Ascending aorta (tissue), 2 donors: Measurements from ENCODE around the gene ARHGAP32. TPM values are rescaled to one million over a fixed set of nuclear protein-coding genes. Genes with fewer than 3 reads are reported as not detected.

ENCODE experiments used
- DNase-seq, 2 donors: peaks; one replicate each; pipeline ENCODE4 v3.0.0-alpha.2; 2019; ENCODE audit warnings: low spot score in 2 of 2
- H3K27ac ChIP-seq, 2 donors: fragments of 200-600 bp; sonication (generic); one replicate each; pipeline ENCODE4 v1.5.1; 2016 to 2017; ENCODE audit warnings: mild to moderate bottlenecking in 1 of 2
- H3K27me3 ChIP-seq: fragments of 200-600 bp; sonication (generic); one replicate; pipeline ENCODE4 v1.5.1; 2017
- H3K36me3 ChIP-seq, 2 donors: fragments of 200-600 bp; sonication (generic); one replicate each; pipeline ENCODE4 v1.5.1; 2016
- H3K4me1 ChIP-seq, 2 donors: fragments of 200-600 bp; sonication (generic); one replicate each; pipeline ENCODE4 v1.5.1; 2016 to 2017; ENCODE audit warnings: mild to moderate bottlenecking in 1 of 2
- H3K4me3 ChIP-seq, 2 donors: fragments of 200-600 bp; sonication (generic); one replicate each; pipeline ENCODE4 v1.5.1; 2016 to 2017; ENCODE audit warnings: mild to moderate bottlenecking in 1 of 2
- H3K9me3 ChIP-seq, 2 donors: fragments of 200-600 bp; sonication (generic); one replicate each; pipeline ENCODE4 v1.5.1; 2016
- intact Hi-C: fragments of 100-400 bp; cut with DNase I; formaldehyde crosslinking; loops from one replicate; pipeline ENCODE4 v1.15.1; 2023
- total RNA-seq: library from RNA; depleted of rRNA; stranded (reverse); fragments of >200 nt; gene quantifications from one replicate; pipeline ENCODE4 v1.1.0, GENCODE V29; 2016
- TF ChIP-seq, protein P1 (sequence below), 3 experiments: fragments of 200-600 bp in 2 of 3; fragments of 450-650 bp in 1 of 3; sonication (generic) in 2 of 3; IDR thresholded peaks; one replicate each; pipeline ENCODE4 v1.5.1; 2016 to 2019; ENCODE audit warnings: antibody characterized with exemption in 3 of 3, mild to moderate bottlenecking in 1 of 3, moderate library complexity in 1 of 3

ARHGAP32 gene
- total RNA-seq, 1 donor from 2014 or later = 4.9 TPM

DNA sequence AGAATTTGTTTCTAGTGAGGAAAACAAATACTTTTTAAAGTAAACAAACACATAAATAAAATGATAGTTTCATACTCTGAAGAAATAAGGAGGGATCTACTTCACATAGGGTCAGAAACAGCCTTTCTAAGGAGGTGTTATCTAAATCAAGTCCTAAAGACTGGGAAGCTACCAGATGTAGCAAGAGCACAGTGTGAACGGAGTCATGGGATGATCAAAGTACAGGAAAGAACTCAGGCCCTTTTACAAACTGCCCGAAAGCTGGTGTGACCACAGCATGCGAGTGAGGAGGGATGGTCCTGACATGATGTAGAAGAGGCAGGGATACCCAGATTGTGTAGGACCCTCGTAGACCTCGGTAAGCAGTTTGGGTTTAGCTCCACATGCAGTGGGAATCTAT, 102.8 kb downstream of the ARHGAP32 start:
- TF ChIP-seq, protein P1, sequence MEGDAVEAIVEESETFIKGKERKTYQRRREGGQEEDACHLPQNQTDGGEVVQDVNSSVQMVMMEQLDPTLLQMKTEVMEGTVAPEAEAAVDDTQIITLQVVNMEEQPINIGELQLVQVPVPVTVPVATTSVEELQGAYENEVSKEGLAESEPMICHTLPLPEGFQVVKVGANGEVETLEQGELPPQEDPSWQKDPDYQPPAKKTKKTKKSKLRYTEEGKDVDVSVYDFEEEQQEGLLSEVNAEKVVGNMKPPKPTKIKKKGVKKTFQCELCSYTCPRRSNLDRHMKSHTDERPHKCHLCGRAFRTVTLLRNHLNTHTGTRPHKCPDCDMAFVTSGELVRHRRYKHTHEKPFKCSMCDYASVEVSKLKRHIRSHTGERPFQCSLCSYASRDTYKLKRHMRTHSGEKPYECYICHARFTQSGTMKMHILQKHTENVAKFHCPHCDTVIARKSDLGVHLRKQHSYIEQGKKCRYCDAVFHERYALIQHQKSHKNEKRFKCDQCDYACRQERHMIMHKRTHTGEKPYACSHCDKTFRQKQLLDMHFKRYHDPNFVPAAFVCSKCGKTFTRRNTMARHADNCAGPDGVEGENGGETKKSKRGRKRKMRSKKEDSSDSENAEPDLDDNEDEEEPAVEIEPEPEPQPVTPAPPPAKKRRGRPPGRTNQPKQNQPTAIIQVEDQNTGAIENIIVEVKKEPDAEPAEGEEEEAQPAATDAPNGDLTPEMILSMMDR (IDR thresholded peaks at IDR 0.05) = no peak
- Histone ChIP-seq H3K9me3 (peaks cover 0 to 13% of the 10 kb centered on the region in 2 donors), H3K4me1 (no peaks in the 10 kb centered on the region), H3K27me3 (no peaks in the 10 kb centered on the region), H3K4me3 (no peak overlapping the region), H3K27ac (no peak overlapping the region), H3K36me3 (peaks cover 0 to 3% of the 10 kb centered on the region in 2 donors)
- DNase-seq = no peak
- intact Hi-C loops = no loop called here

DNA sequence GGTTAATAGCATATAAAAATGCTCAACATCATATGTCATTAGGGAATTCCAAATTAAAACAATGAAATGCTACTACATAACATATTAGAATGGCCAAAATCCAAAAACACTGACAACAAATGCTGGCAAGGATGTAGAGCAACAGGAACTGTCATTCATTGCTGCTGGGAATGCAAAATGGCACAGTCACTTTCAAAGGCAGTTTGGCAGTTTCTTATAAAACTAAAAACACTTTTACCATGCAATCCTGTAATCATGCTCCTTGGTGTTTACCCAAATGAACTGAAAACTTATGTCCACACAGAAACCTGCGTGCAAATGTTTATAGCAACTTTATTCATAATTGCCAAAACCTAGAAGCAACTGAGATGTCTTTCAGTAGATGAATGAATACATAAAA, 105.1 kb downstream of the ARHGAP32 start:
- Histone ChIP-seq H3K36me3 (no peaks in the 10 kb centered on the region), H3K4me3 (no peak overlapping the region), H3K27ac (no peak overlapping the region), H3K27me3 (no peaks in the 10 kb centered on the region), H3K9me3 (peaks cover 6 to 35% of the 10 kb centered on the region in 2 donors), H3K4me1 (no peaks in the 10 kb centered on the region)
- TF ChIP-seq, protein P1 (IDR thresholded peaks at IDR 0.05) = no peak
- DNase-seq = no peak
- intact Hi-C loops = no loop called here

DNA sequence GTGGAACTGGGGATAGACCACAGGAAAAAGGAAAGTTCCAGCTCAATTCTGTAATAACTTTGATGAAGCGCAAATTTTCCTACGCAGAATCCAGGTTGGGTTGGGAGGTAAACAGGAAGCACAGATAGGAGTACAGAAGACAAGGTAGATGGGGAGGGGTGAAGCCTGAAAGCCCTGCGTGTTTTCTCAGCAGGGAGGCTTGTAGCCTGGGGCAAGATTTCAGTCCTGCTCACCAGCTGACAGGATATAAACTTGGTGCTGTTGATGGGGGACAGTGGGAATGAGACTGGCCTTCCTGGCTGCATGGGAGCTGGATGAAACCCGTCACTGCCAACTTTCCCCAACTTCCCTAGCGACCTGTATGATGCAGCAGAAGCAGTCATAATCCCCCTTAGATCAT, 114.9 kb downstream of the ARHGAP32 start:
- DNase-seq = no peak
- H3K4me1 ChIP-seq = no peaks in the 10 kb centered on the region
- H3K36me3 ChIP-seq = no peaks in the 10 kb centered on the region
- H3K27me3 ChIP-seq = no peaks in the 10 kb centered on the region
- intact Hi-C loops = no loop called here
- no peak overlapping the region for H3K4me3 ChIP-seq
- H3K27ac ChIP-seq = no peak overlapping the region
- TF ChIP-seq, protein P1 (IDR thresholded peaks at IDR 0.05) = no peak
- peaks cover 0 to 17% of the 10 kb centered on the region in 2 donors for H3K9me3 ChIP-seq

DNA sequence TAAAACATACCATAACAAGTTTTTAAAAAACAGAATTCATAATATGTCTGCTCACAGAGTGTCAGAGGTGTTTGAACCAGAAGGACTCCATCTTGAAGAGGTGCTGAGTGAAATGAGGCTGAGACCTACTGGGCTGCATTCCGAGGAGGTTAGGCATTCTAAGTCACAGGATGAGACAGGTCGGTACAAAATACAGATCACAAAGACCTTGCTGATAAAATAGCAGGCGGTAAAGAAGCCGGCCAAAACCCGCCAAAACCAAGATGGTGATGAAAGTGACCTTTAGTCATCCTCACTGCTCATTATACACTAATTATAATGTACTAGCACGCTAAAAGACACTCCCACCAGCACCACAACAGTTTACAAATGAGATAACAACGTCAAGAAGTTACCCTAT, 116.4 kb downstream of the ARHGAP32 start:
- Histone ChIP-seq H3K27ac (no peak overlapping the region), H3K9me3 (peaks cover 0 to 8% of the 10 kb centered on the region in 2 donors), H3K36me3 (no peaks in the 10 kb centered on the region), H3K4me1 (no peaks in the 10 kb centered on the region), H3K4me3 (no peak overlapping the region), H3K27me3 (no peaks in the 10 kb centered on the region)
- intact Hi-C loops = no loop called here
- DNase-seq = no peak
- TF ChIP-seq, protein P1 (IDR thresholded peaks at IDR 0.05) = no peak

DNA sequence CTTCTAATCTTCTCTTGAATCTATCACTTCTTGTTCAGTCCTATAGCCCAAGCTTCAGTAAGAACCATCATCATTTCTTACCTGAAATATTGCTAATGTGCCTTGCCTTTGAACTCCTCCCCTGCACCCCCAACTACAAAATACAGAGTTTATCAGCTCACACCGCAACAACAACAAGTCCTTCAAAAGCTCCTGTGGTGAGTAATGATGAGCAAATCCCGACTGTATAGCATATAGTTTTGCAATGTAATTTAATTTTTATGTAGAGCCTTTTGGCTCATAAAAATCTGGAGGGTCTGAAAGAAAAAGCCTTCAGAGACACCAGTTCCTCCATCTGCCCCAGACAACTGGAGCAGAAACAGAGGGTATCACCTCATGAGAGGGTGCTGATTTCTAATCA, 124.7 kb downstream of the ARHGAP32 start:
- DNase-seq = no peak
- Histone ChIP-seq H3K36me3 (peaks cover 0 to 11% of the 10 kb centered on the region in 2 donors), H3K4me1 (no peaks in the 10 kb centered on the region), H3K9me3 (no peaks in the 10 kb centered on the region), H3K27ac (no peak overlapping the region), H3K4me3 (no peak overlapping the region), H3K27me3 (no peaks in the 10 kb centered on the region)
- intact Hi-C loops = no loop called here
- TF ChIP-seq, protein P1 (IDR thresholded peaks at IDR 0.05) = no peak

DNA sequence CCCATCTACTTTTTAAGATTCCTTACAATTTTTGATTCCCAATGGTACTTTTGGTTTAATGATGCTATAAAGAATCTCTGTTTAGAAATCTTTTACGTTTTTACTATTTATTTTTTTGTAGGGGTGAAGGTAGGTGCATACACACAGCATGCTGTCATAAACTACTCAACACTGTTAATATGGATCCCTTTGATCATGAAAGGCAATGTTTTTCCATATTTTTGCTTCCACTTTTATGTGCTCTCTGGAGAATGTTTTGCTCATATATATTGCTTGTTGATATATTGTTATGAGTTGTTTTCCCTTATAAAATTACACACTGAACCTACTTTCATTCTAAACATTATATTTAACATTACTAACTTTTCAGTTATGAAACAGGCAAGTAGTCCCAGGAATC, 125.9 kb downstream of the ARHGAP32 start:
- no peak for DNase-seq
- Histone ChIP-seq H3K27ac (no peak overlapping the region), H3K9me3 (no peaks in the 10 kb centered on the region), H3K27me3 (no peaks in the 10 kb centered on the region), H3K4me1 (no peaks in the 10 kb centered on the region), H3K36me3 (peaks cover 0 to 11% of the 10 kb centered on the region in 2 donors), H3K4me3 (no peak overlapping the region)
- TF ChIP-seq, protein P1 (IDR thresholded peaks at IDR 0.05) = no peak
- intact Hi-C loops = no loop called here
